ENCODE data around the gene PEPD. TPM values are rescaled to one million over a fixed set of nuclear protein-coding genes. Genes with fewer than 3 reads are reported as not detected.

Gene PEPD
- total and polyA plus RNA-seq, 2 experiments from 2014 or later: 141 to 175 TPM

GRCh38 chr19:33447336-33448158 is 74.0 kb downstream of the PEPD start:
- 86% methylated on average over 18 of the region's 18 CpGs for WGBS (ENCODE audit: low lambda C conversion rate, missing lambda C conversion rate)
- H2AFZ ChIP-seq: no peak overlapping the region
- no peaks in the 10 kb centered on the region for H3K36me3 ChIP-seq (replicated peaks; ENCODE audit: insufficient read depth, low read depth)
- H3K9me2 ChIP-seq (replicated peaks; ENCODE audit: insufficient read depth): no peaks in the 10 kb centered on the region
- no peak for TF ChIP-seq EZH2 (IDR thresholded peaks at IDR 0.05; ENCODE audit: borderline replicate concordance)
- no peak for TF ChIP-seq CTCF (IDR thresholded peaks at IDR 0.05; ENCODE audit: poor library complexity)
- TF ChIP-seq EZH2phosphoT487 (IDR thresholded peaks at IDR 0.05; ENCODE audit: low read depth, severe bottlenecking, unreplicated experiment): no peak
- H3K4me2 ChIP-seq: no peak overlapping the region
- H3K9me3 ChIP-seq (ENCODE audit: low read depth): no peaks in the 10 kb centered on the region
- H3K4me1 ChIP-seq (ENCODE audit: insufficient read depth): no peaks in the 10 kb centered on the region
- H3K4me3 ChIP-seq: no peak overlapping the region
- no peaks in the 10 kb centered on the region for H3K79me2 ChIP-seq
- H3K27ac ChIP-seq: no peak overlapping the region
- no peaks in the 10 kb centered on the region for H4K20me1 ChIP-seq (ENCODE audit: insufficient read depth, poor library complexity, severe bottlenecking)
- DNase-seq (ENCODE audit: low spot score): no peak
- H3K27me3 ChIP-seq: no peaks in the 10 kb centered on the region

GRCh38 chr19:33446330-33447293 is 75.0 kb downstream of the PEPD start:
- no peak overlapping the region for H3K4me2 ChIP-seq

More at GRCh38 chr19:33446330-33447293, 75.0 kb downstream of the PEPD start:
- no peaks in the 10 kb centered on the region for H3K36me3 ChIP-seq (replicated peaks; ENCODE audit: insufficient read depth, low read depth)
- no peak overlapping the region for H2AFZ ChIP-seq
- TF ChIP-seq EZH2 (IDR thresholded peaks at IDR 0.05; ENCODE audit: borderline replicate concordance) (no peak), EZH2phosphoT487 (IDR thresholded peaks at IDR 0.05; ENCODE audit: low read depth, severe bottlenecking, unreplicated experiment) (no peak), CTCF (IDR thresholded peaks at IDR 0.05; ENCODE audit: poor library complexity) (no peak)
- H3K4me1 ChIP-seq (ENCODE audit: insufficient read depth): no peaks in the 10 kb centered on the region
- no peak overlapping the region for H3K27ac ChIP-seq
- no peaks in the 10 kb centered on the region for H3K9me2 ChIP-seq (replicated peaks; ENCODE audit: insufficient read depth)
- no peak for DNase-seq (ENCODE audit: low spot score)
- H3K4me3 ChIP-seq: no peak overlapping the region
- H3K27me3 ChIP-seq: no peaks in the 10 kb centered on the region
- no peaks in the 10 kb centered on the region for H4K20me1 ChIP-seq (ENCODE audit: insufficient read depth, poor library complexity, severe bottlenecking)
- H3K9me3 ChIP-seq (ENCODE audit: low read depth): no peaks in the 10 kb centered on the region
- 95% methylated on average over 23 of the region's 23 CpGs for WGBS (ENCODE audit: low lambda C conversion rate, missing lambda C conversion rate)
- H3K79me2 ChIP-seq: no peaks in the 10 kb centered on the region

Data from hepatocyte (in vitro differentiated cells).